Activated naive CD4-positive, alpha-beta T cell (primary cell): ENCODE measurements around the gene NR6A1.
"Not testable (repeated sequence)": the region's sequence is repeated elsewhere in the genome, so short reads cannot be mapped to it uniquely, and the experiment has no call there.

Source experiments
- DNase-seq, 4 experiments: peaks; one replicate each; lab custom pipeline; 2025; lab: John Stamatoyannopoulos, UW

The NR6A1 gene

GRCh38 chr9:124760719-124761118 lies 10.4 kb downstream of the NR6A1 start:
- DNase-seq = no peak

- no peak for DNase-seq
Measured at GRCh38 chr9:124759327-124759726, 11.8 kb downstream of the NR6A1 start.

- no peak for DNase-seq
Measured at GRCh38 chr9:124758691-124759090, 12.4 kb downstream of the NR6A1 start.

- DNase-seq = no peak
Measured at GRCh38 chr9:124758061-124758460, 13.1 kb downstream of the NR6A1 start.

GRCh38 chr9:124757616-124758015 lies 13.5 kb downstream of the NR6A1 start:
- DNase-seq = no peak

- no peak for DNase-seq
Measured at GRCh38 chr9:124756011-124756410, 15.1 kb downstream of the NR6A1 start.

GRCh38 chr9:124755061-124755460 lies 16.1 kb downstream of the NR6A1 start:
- no peak for DNase-seq

GRCh38 chr9:124754289-124754688 lies 16.8 kb downstream of the NR6A1 start:
- no peak for DNase-seq

GRCh38 chr9:124752967-124753366 lies 18.1 kb downstream of the NR6A1 start:
- DNase-seq = no peak

- DNase-seq = no peak
Measured at GRCh38 chr9:124749781-124750180, 21.3 kb downstream of the NR6A1 start.

GRCh38 chr9:124749284-124749683 lies 21.8 kb downstream of the NR6A1 start:
- no peak for DNase-seq

- no peak for DNase-seq
Measured at GRCh38 chr9:124747065-124747464, 24.0 kb downstream of the NR6A1 start.

GRCh38 chr9:124743686-124744348 lies 27.3 kb downstream of the NR6A1 start:
- DNase-seq = no peak

- no peak for DNase-seq
Measured at GRCh38 chr9:124742940-124743339, 28.2 kb downstream of the NR6A1 start.

GRCh38 chr9:124741662-124742061 lies 29.4 kb downstream of the NR6A1 start:
- no peak for DNase-seq

GRCh38 chr9:124741149-124741548 lies 30.0 kb downstream of the NR6A1 start:
- no peak for DNase-seq

GRCh38 chr9:124739360-124739759 lies 31.8 kb downstream of the NR6A1 start:
- DNase-seq = no peak

GRCh38 chr9:124738075-124738474 lies 33.0 kb downstream of the NR6A1 start:
- not testable (repeated sequence) for DNase-seq

GRCh38 chr9:124735121-124735520 lies 36.0 kb downstream of the NR6A1 start:
- no peak for DNase-seq

GRCh38 chr9:124734741-124735083 lies 36.4 kb downstream of the NR6A1 start:
- not testable (repeated sequence) for DNase-seq

- no peak for DNase-seq
Measured at GRCh38 chr9:124733964-124734740, 37.0 kb downstream of the NR6A1 start.

GRCh38 chr9:124730772-124731171 lies 40.3 kb downstream of the NR6A1 start:
- DNase-seq = no peak

GRCh38 chr9:124726886-124727285 lies 44.2 kb downstream of the NR6A1 start:
- no peak for DNase-seq

GRCh38 chr9:124725068-124725452 lies 46.1 kb downstream of the NR6A1 start:
- DNase-seq = no peak
